Measurements from ENCODE around the gene CITED4. TPM values are rescaled to one million over a fixed set of nuclear protein-coding genes. Genes with fewer than 3 reads are reported as not detected.

CITED4 gene
- total and polyA plus RNA-seq, 10 of the 15 experiments (the other 5 are each of a cell fraction or from before 2014, with no cell fraction given): 0.13 to 0.64 (median 0.26) TPM; not detected in 6

- TF ChIP-seq ZBTB4 (CRISPR knock-in tag; IDR thresholded peaks at IDR 0.05): no peak
- no peak for TF ChIP-seq NRF1 (conservative IDR thresholded peaks at IDR 0.05; ENCODE audit: low read depth, low read length)
- no peak for TF ChIP-seq CREB1 (IDR thresholded peaks at IDR 0.05; ENCODE audit: low read depth)
- TF ChIP-seq ASH2L (IDR thresholded peaks at IDR 0.05; ENCODE audit: borderline replicate concordance, low read depth): no peak
Measured at GRCh38 chr1:40836283-40836682, 25.9 kb downstream of the CITED4 start (continued).

- BruUV-seq (replicated peaks): no TSS peak
- no peak for FAIRE-seq
- TF ChIP-seq ZNF622 (IDR thresholded peaks at IDR 0.05) (no peak), YBX1 (IDR thresholded peaks at IDR 0.05) (no peak), CTCF (IDR thresholded peaks at IDR 0.05 in 2 of 3, conservative IDR thresholded peaks at IDR 0.05 in 1 of 3; ENCODE audit: control insufficient read depth in 2 of 3, extremely low read depth in 1 of 3, insufficient read depth in 1 of 3, low read depth in 3 of 3, low read length in 3 of 3) (no peak), CEBPZ (IDR thresholded peaks at IDR 0.05; ENCODE audit: low read depth, low read length) (no peak), ZBTB4 (CRISPR knock-in tag; IDR thresholded peaks at IDR 0.05) (no peak)
Measured at GRCh38 chr1:40834968-40835545, 27.1 kb downstream of the CITED4 start.

More at GRCh38 chr1:40834968-40835545, 27.1 kb downstream of the CITED4 start:
- ChIA-PET SMC1A (ENCODE audit: uncharacterized antibody, unreplicated experiment) (no interaction called here), RAD21 (ENCODE audit: unreplicated experiment) (no interaction called here), CTCF (no interaction called here), POLR2A (no interaction called here)
- intact Hi-C loops (cut with micrococcal nuclease; ENCODE audit: unreplicated experiment) (no loop called here), in situ Hi-C loops (cut with MboI) (no loop called here)
- Histone ChIP-seq H3K9me3 (replicated peaks; ENCODE audit: control insufficient read depth, insufficient read depth, low read length) (no peaks in the 10 kb centered on the region), H3K4me2 (ENCODE audit: control insufficient read depth, insufficient read depth) (no peak overlapping the region), H3K27ac (ENCODE audit: control insufficient read depth, insufficient read depth) (no peak overlapping the region), H3K4me3 (no peak overlapping the region), H3K79me2 (ENCODE audit: control insufficient read depth, insufficient read depth, low read length) (no peaks in the 10 kb centered on the region), H3K9ac (ENCODE audit: control insufficient read depth, insufficient read depth, low read length) (no peak overlapping the region), H3K4me1 (ENCODE audit: control insufficient read depth, insufficient read depth, low read length) (0 out of 2 replicates have a peak, but pooled peaks cover 1% of the 10 kb centered on the region), H4K20me1 (ENCODE audit: control insufficient read depth, insufficient read depth) (no peaks in the 10 kb centered on the region), H2AFZ (ENCODE audit: control insufficient read depth, low read depth, low read length) (no peak overlapping the region), H3K27me3 (replicated peaks in 1 of 2; ENCODE audit: control insufficient read depth in 2 of 2, insufficient read depth in 2 of 2, low read length in 1 of 2) (no peaks in the 10 kb centered on the region), H3K36me3 (ENCODE audit: control insufficient read depth in 2 of 2, insufficient read depth in 2 of 2, low read length in 1 of 2) (no peaks in the 10 kb centered on the region)
- DNase-seq (ENCODE audit: low read depth, low spot score) (no peak), ATAC-seq (no peak)
- 40% methylated on average over 10 of the region's 11 CpGs for WGBS (ENCODE audit: insufficient coverage, insufficient replicate concordance, low lambda C conversion rate, missing lambda C conversion rate)

Measured in GM12878 (cell line).